ENCODE data around the gene NOX4.

The NOX4 gene
- total RNA-seq, result 0 reads per million in 3 experiments

- DNase-seq, result no peak
Observed at GRCh38 chr11:89490981-89491690, at the start of gene NOX4. Gene NOX4 (minus strand): TSS chr11:89491375. CDS start chr11:89491246, 129 bp downstream.

GRCh38 chr11:89540826-89541225 lies 49.7 kb upstream of the NOX4 start:
- no peak for DNase-seq

- DNase-seq, result no peak
Observed at GRCh38 chr11:89537936-89538335, 46.8 kb upstream of the NOX4 start.

- no peak for DNase-seq
Observed at GRCh38 chr11:89536926-89537325, 45.8 kb upstream of the NOX4 start.

GRCh38 chr11:89535221-89535620 lies 44.0 kb upstream of the NOX4 start:
- DNase-seq, result no peak

- no peak for DNase-seq
Observed at GRCh38 chr11:89529626-89530380, 38.6 kb upstream of the NOX4 start.

- no peak for DNase-seq
Observed at GRCh38 chr11:89521792-89522191, 30.6 kb upstream of the NOX4 start.

- DNase-seq, result no peak
Observed at GRCh38 chr11:89521294-89521693, 30.1 kb upstream of the NOX4 start.

GRCh38 chr11:89516496-89516895 lies 25.3 kb upstream of the NOX4 start:
- DNase-seq, result no peak

- DNase-seq, result no peak
Observed at GRCh38 chr11:89508544-89508943, 17.4 kb upstream of the NOX4 start.

- DNase-seq, result no peak
Observed at GRCh38 chr11:89504270-89504669, 13.1 kb upstream of the NOX4 start.

GRCh38 chr11:89503422-89503821 lies 12.2 kb upstream of the NOX4 start:
- no peak for DNase-seq

- DNase-seq, result no peak
Observed at GRCh38 chr11:89502301-89502700, 11.1 kb upstream of the NOX4 start.

- no peak for DNase-seq
Observed at GRCh38 chr11:89500336-89500735, 9.2 kb upstream of the NOX4 start.

- DNase-seq, result no peak
Observed at GRCh38 chr11:89498845-89499448, 7.8 kb upstream of the NOX4 start.

- DNase-seq, result no peak
Observed at GRCh38 chr11:89495951-89496350, 4.8 kb upstream of the NOX4 start.

- DNase-seq, result no peak
Observed at GRCh38 chr11:89493431-89493830, 2.3 kb upstream of the NOX4 start.

GRCh38 chr11:89490602-89490980 lies 584 bp downstream of the NOX4 start:
- no peak for DNase-seq

GRCh38 chr11:89489930-89490329 lies 1.2 kb downstream of the NOX4 start:
- DNase-seq, result no peak

GRCh38 chr11:89487016-89487415 lies 4.2 kb downstream of the NOX4 start:
- no peak for DNase-seq

- DNase-seq, result no peak
Observed at GRCh38 chr11:89484896-89485295, 6.3 kb downstream of the NOX4 start.

GRCh38 chr11:89477175-89477574 lies 14.0 kb downstream of the NOX4 start:
- DNase-seq, result no peak

- DNase-seq, result no peak
Observed at GRCh38 chr11:89463266-89463780, 27.9 kb downstream of the NOX4 start.

- DNase-seq, result no peak
Observed at GRCh38 chr11:89458716-89459115, 32.5 kb downstream of the NOX4 start.

Measured in central memory CD4-positive, alpha-beta T cell (primary cell).